COLO829 (cell line): ENCODE data around the gene BNIP1.

Experiments
- DNase-seq: peaks from one replicate; pipeline ENCODE4 v3.0.0; 2012; ENCODE audit warnings: low spot score

Gene BNIP1

DNA sequence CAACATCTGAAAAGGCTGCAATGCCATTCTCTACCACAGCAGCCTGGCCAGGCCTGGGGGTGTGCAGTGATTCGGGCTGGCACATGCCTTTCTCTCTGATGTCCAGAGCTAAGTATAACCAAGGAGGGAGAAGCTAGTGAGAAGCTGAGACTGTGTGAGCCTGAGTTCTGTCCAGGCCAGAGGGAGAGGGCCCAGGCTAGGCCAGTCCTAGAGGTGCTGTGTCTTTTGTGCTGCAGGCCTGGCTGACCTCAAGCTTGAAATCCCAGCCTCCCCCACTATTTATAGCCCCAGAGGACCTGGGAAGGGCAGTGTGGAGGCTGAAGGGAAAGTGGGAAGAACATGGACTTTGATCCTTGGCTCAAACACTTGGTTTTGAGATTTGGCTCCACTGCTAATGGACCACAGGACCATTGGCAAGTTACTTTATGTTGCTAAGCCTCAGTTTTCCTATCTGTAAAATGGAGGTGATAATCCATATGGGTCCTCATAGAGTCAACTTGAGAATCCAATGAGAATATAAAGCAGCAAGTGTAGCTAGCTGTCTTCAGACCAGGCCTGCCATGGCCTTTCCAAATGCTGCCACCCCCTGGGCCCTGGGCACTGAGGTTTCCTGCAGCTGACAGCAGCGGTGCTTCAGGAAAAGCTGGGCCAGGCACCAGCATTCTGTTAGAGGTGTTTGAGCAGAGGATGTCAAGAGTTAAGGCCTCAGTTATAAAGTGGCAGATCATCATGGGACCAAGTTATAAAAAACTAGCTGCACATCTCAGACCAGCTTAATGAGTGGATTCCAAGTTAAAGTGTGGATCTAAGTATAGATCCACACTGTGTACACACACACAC lies 21.1 kb downstream of the BNIP1 start:
- DNase-seq = no peak

- no peak for DNase-seq
Measured at GRCh38 chr5:173172166-173172565, 27.8 kb downstream of the BNIP1 start.

GRCh38 chr5:173175523-173175922 lies 31.2 kb downstream of the BNIP1 start:
- no peak for DNase-seq

- DNase-seq = no peak
Measured at GRCh38 chr5:173178369-173178910, 34.1 kb downstream of the BNIP1 start.

DNA sequence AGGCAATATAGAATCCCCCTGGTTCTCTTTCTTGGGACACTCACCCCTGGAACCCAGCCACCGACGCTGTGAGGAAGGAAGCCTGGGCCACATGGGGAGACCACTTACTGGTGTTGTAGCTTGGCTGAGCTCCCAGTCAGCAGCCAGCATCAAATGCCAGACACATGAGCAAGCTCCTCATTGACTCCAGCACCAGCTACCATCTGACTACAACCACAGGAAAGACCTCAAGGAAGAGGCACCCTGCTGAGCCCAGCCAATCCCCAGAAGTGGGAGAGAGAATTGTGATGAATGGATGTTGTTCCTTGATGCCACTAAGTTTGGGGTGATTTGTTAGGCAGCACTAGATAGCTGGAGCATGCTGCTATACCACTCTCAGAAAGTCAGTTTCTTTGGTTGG lies 36.0 kb downstream of the BNIP1 start:
- DNase-seq = no peak

DNA sequence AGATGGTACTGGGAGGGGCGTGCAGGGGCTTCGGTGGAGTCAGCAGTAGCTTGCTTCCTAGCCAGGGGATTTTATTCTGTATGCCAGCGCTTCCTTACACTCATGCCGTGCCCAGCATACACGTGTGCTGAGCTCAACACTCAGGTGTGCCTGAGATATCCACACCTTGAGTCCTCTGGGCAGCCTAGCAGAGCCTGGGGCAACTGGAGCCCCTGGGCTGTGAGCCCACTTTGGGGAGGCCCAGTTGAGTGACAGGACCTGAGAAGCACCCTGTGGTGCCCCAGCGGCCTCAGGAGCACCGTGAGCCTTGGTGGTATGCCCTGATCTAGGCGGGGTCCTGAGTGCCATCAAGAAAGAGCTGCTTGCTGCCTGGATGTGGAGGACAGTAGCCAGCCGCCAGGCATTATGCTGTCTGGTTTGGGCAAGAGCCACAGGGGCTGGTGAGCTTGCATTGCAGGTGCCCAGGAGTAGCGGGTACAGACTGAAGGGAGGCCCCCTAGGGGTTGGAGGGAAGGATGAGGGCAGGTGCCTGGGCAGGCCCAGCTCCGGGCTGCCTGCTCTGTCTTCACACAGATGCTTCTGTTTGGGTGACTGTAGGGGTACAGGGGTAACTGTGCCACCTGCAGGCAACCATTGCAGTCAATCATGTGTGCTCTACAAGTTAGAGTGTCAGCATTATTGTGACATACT lies 42.9 kb downstream of the BNIP1 start:
- no peak for DNase-seq

- no peak for DNase-seq
Measured at GRCh38 chr5:173188280-173188679, 43.9 kb downstream of the BNIP1 start.

GRCh38 chr5:173191015-173191414 lies 46.7 kb downstream of the BNIP1 start:
- DNase-seq = no peak

- no peak for DNase-seq
Measured at GRCh38 chr5:173191561-173191960, 47.2 kb downstream of the BNIP1 start.

GRCh38 chr5:173192561-173192960 lies 48.2 kb downstream of the BNIP1 start:
- no peak for DNase-seq

GRCh38 chr5:173196133-173196952 lies 52.0 kb downstream of the BNIP1 start:
- no peak for DNase-seq

DNA sequence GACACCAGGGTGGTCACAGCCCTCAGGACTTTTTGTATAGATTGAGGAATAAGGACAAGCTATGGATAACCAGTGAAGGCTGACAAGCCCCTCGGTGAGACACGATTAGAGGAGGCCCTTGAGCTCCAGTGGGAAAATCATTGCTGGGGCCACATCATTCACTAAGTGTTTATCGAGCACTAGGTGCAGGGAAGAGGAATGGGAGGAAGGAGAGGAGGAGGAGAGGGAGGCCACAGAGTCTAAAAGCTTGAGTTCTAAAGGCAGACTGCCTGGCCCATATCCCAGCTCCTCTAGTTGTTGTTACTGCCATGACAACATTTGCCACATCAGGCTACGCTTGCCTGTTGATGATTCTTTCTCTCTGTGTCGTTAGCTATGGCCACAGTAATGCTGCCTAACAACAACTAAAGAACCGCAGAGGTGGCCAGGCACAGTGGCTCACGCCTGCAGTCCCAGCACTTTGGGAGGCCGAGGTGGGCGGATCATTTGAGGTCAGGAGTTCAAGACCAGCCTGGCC lies 53.1 kb downstream of the BNIP1 start:
- no peak for DNase-seq

DNA sequence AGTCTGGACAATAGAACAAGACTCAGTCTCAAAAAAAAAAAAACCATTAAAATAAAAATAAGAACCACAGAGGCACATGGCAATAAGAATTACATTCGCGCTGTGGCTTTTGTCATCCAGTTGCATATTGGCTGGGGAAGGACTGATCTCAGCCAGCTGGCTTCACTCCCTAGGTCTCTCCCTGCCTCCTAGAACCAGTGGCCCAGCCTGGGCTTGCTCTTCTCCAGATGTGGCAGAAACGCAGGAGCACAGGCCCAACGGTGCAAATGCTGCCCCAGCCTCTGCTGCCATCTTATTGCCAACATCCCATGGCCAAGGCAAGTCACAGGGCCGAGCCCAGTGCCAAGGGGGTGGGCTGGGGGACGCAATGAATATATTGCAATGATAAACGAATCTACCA lies 53.7 kb downstream of the BNIP1 start:
- no peak for DNase-seq

- DNase-seq = no peak
Measured at GRCh38 chr5:173200356-173200755, 56.0 kb downstream of the BNIP1 start.

- DNase-seq = peak; percentile 56
Measured at GRCh38 chr5:173201636-173202265, 57.4 kb downstream of the BNIP1 start.

DNA sequence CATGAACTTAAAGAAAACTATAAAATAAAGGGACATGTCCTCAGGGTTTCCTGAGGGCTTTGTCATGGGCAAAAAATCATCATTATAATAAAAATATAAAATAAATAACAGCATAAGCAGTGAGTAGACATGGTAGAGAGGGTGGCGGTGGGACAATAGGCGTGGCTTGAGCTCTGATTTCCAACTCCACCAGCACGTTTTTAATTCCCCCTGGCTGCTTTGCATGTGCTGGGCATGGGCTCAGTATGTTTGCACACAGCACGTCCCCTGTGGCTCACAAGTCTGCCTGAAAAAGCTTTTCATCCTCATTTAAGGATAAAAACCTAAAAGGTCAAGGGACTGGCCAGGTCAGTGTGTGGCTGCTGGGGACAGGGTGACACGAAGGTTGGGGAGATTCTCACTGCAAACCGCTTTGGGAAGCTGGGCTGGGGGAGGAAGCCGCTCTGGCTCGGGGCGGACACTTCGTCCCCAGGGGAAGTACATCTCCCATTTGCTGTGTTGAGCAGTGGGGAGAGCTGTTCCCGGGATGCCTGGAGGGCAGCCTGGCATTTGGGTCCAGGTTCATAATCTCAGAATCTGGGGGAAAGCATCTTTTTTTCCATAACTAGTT lies 58.0 kb downstream of the BNIP1 start:
- no peak for DNase-seq

GRCh38 chr5:173204185-173204979 lies 60.1 kb downstream of the BNIP1 start:
- no peak for DNase-seq

DNA sequence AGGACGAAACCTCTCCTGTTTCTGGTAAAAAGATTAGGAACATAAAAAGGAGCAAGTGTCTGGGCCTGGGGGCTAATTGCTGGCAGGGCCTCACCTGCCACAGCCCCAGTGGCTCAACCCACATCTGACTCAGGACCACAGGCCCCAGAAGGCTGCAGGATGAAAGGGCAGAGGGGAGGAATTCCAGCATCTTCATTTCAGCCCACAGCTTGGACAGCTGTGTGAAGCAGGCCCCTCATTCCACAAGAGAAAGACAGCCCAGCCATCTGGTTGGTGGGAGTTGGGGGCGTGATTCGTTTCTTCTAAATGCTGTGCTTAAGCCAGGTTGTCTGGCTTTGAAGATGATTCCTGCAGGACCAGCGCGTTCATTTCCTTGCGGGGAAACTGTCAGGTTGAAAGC lies 61.6 kb downstream of the BNIP1 start:
- no peak for DNase-seq

DNA sequence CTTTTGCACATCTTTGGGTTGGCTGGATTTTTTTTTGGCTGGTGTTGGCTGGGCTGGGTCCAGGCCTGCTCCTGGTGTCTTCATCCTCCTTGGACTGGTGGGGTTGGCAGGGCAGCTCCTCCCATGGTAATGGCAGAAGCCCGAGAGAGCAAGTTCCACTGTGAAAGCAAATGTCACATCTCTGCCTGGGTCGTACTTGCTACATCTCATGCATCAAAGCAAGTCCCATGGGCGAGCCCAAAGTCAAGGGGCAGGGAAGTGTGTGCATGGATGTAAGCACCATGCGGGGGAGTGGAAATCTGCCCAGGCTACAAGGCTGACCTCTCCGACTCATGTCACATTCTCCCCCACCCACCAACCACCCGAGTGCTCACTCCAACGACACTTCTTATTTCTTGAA lies 64.0 kb downstream of the BNIP1 start:
- DNase-seq = no peak

GRCh38 chr5:173210877-173211276 lies 66.5 kb downstream of the BNIP1 start:
- no peak for DNase-seq
